VCaP (cell line): ENCODE results near the gene TRAPPC1.
A peak's percentile ranks its signal among the peaks of the same experiment; 100 is the strongest.

Experiments
- H3K27ac ChIP-seq: fragments of 450-650 bp; 2 replicates; pipeline ENCODE4 v1.5.1; 2017
- TF ChIP-seq, protein P1 (sequence below): fragments of 450-650 bp; conservative IDR thresholded peaks from 2 replicates; pipeline ENCODE4 v1.5.1; 2017; ENCODE audit warnings: mild to moderate bottlenecking, moderate library complexity

TRAPPC1 gene

DNA sequence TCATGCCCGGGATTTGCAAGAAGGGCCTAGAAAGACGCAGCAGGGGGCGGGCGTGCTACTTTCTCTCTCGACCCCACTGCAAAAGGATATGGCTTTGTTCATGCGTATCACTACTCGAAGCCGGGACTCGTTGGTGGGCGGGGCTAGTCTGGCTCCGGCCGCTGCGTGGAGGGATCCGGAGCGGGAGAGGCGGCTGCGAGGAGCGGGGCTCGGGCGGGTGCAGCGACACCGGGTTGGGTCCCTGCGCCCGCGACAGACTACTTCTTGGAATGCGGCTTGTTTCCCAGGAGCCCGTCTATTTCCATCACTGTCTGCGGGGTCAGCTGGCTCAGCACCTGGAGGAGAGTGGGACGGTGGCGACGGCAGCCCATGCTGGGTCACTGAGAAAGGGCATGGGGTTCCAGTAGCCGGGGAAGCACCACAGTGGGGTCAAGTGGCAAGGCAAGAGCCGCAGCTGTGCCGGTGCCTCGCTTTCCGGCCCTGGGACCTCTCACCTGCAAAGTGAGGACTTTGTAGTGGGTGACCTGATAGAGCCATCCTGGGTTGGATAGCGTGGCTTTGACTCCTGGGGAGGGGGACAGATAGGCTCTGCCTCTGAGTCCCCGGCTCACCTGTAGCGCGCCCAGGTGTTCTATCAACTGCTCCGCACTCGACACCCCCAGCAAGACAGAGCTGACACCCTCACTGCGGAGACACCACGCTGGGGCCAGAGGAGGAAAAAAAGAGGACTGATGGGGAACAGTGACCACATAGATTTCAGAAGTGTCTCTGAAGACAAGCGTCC is 8.7 kb downstream of the TRAPPC1 start:
- no peak overlapping the region for H3K27ac ChIP-seq
- TF ChIP-seq, protein P1, sequence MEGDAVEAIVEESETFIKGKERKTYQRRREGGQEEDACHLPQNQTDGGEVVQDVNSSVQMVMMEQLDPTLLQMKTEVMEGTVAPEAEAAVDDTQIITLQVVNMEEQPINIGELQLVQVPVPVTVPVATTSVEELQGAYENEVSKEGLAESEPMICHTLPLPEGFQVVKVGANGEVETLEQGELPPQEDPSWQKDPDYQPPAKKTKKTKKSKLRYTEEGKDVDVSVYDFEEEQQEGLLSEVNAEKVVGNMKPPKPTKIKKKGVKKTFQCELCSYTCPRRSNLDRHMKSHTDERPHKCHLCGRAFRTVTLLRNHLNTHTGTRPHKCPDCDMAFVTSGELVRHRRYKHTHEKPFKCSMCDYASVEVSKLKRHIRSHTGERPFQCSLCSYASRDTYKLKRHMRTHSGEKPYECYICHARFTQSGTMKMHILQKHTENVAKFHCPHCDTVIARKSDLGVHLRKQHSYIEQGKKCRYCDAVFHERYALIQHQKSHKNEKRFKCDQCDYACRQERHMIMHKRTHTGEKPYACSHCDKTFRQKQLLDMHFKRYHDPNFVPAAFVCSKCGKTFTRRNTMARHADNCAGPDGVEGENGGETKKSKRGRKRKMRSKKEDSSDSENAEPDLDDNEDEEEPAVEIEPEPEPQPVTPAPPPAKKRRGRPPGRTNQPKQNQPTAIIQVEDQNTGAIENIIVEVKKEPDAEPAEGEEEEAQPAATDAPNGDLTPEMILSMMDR: no peak

DNA sequence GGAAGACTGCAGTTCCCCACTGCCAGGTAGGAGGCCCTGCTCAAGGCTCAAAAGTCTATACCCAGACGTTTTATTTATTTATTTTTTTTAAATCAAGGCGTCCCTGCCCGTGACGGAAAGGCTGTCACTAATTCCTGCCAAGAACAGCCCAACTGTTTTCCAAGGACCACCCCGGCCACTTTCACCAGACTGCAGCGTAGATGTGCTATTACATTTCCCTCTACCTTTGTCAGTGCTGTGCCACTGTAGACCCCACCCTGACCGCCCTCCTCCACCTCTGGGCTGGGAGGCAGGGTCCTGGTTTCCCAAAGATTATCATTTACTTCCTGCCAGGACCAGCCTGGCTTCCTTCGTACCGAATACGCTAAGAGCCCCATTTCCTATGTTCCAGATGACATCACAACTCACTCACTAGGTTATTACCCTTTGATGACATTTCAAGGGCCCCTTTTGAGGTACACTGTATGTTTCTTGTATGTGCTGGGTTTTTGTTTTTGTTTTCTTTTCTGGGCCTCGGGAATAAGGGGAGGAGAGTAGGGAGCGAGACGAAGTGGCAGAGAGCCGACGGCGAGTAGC is 9.4 kb downstream of the TRAPPC1 start:
- TF ChIP-seq, protein P1: no peak
- no peak overlapping the region for H3K27ac ChIP-seq

DNA sequence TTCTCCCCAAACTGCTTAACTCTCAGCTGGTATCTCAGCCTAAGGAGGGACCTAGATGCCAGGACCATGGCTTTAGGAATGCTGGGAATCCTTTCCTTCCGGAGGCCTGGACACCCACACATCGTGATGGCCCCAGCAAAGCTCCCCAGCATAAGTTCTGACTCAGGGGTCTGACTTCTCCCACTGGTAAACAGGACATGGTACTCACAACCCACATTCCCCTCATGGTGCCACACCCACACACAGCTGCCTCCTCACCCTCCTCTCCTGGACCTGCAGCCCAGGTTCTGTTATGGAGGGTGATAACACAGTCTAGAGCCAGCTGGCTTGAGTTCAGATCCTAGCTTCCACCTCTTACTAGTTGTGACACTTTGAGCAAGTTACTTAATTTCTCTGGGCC is 14.9 kb downstream of the TRAPPC1 start:
- H3K27ac ChIP-seq: no peak overlapping the region
- TF ChIP-seq, protein P1: no peak

DNA sequence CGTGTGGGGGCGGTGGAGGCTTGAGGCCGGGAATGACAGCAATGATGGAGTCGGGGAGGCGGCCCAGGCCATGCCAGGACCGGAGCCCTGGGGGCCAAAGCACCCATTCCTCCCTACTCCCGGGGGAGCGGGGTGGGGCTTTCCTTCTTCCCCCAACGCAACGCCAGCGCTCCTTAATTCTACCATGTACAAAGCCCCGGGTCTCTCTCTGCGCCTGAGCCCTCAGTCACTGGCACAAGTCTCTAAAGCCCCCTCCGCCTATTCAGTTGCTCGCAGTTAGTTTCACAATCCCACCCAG is 15.4 kb downstream of the TRAPPC1 start:
- TF ChIP-seq, protein P1: no peak
- H3K27ac ChIP-seq: peak overlapping the region; percentile 81

DNA sequence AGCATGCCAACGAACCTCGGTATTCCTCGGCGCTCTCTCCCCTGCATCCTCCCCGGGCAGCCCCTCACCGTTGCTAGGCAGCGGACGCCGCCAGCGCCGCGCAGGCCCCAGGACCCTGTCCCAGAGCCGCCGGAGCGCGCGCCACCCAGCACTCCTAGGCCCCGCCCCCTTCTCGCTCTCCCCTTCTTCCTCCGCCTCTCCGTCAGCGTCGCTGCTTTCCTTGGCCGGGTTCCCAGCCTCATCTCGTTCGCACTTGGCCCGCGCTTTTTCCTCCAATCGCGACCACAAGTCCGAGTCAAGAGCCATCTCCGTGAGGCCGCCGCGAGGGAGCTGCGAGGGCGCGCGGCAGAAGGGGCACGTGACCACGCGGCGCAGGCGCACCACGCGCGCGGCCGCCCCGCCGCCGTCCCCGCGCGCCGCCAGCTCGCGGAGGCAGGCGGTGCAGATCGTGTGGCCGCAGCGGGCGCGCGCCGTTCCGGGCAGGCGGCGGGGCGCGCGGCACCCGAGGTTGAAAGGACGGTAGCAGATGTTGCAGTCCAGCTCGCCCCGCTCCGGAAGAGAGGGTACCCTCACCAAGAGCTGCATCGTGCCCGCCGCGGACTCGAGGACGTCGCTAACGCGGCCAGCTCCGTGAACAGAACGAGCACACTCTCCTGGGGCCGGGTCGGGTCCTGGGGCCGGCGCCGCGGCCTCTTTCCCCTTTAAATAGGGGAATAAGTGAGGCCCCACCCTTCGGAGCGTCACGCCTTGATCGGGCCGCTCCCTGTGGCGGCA is 15.9 kb downstream of the TRAPPC1 start, which contains the start of gene RNF227:
Gene RNF227, minus strand, starts transcription at position 679 of the 774 bp plus-strand sequence. Its CDS starts 94 bp downstream, at position 585.
- peak within 1 kb of the TSS; percentile 81 for H3K27ac ChIP-seq
- TF ChIP-seq, protein P1: no peak

DNA sequence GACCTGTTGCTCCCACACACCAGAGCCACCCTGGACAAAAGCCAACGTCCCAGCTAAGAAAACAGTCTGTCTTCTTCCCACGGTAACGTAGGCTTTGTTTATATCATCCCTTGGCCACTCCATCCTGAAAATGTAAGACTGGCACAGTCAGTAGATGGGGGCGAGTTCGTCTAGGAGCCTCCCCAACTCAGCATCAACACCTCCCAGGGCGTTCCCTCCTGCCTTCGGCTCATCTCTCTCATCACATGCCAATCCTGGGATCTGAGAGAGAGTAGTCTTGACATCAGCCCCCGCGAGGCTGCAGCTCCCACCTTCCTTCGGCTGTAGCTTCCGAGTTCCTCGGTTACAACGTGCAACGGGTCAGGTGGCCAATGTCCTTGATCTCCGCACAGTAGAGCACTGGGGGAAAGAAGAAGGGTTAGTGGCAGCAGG is 16.6 kb downstream of the TRAPPC1 start:
- H3K27ac ChIP-seq: peak overlapping the region; percentile 81
- TF ChIP-seq, protein P1: no peak

DNA sequence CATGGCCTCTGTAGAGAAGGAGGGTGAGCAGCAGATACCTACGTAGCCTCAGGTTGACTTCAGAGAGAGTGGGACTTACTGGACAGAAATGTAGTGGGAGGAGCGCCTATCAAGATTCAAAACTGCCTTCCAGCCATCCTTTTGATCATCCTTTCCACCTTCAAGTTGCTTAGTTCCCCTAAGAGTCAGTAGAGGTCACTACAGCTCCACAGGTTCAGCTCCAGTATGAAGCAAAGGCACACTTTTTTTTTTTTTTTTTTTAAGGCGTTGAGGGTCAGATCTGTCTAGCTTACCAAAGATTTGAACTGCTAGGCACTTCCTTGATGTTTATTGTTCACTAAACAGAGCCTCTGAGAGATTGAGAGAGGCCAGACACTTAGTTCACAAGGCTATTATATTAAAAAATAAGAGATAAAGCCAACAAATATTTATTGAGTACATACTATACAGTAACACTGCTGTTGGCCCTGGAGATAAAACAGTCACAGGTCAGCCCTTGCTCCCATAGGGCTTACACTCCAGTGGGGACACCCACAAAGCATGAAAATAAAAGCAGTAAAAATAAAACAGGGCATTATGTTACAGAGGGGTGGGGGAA is 18.7 kb downstream of the TRAPPC1 start:
- H3K27ac ChIP-seq: no peak overlapping the region
- TF ChIP-seq, protein P1: peak; percentile 71
